ENCODE data around the gene TUBGCP2.

Gene TUBGCP2

GRCh38 chr10:133309100-133309719 is 538 bp upstream of the TUBGCP2 start:
- peaks cover 5% of the 10 kb centered on the region for H3K4me1 ChIP-seq
- peaks cover 18% of the 10 kb centered on the region for H3K36me3 ChIP-seq
- DNase-seq = peak; percentile 94

GRCh38 chr10:133307776-133308420 is 774 bp downstream of the TUBGCP2 start:
- no peaks in the 10 kb centered on the region for H3K9me3 ChIP-seq
- TF ChIP-seq CTCF (IDR thresholded peaks at IDR 0.05; ENCODE audit: low read depth, low read length) = peak; percentile 79
- no peaks in the 10 kb centered on the region; the same call in 1 of the 2 replicates for H3K27me3 ChIP-seq
- peak; percentile 78 for DNase-seq
- peaks cover 18% of the 10 kb centered on the region for H3K36me3 ChIP-seq
- peak overlapping the region; percentile 94 for H3K4me3 ChIP-seq (ENCODE audit: low read depth, low read length)
- H3K4me1 ChIP-seq = peaks cover 3% of the 10 kb centered on the region

More at GRCh38 chr10:133309100-133309719, 538 bp upstream of the TUBGCP2 start:
- Histone ChIP-seq H3K4me3 (ENCODE audit: low read depth, low read length) (peak overlapping the region; percentile 94), H3K27me3 (no peaks in the 10 kb centered on the region; the same call in 1 of the 2 replicates), H3K9me3 (no peaks in the 10 kb centered on the region)
- no peak for TF ChIP-seq CTCF (IDR thresholded peaks at IDR 0.05; ENCODE audit: low read depth, low read length)

GRCh38 chr10:133306941-133307379 is 1.7 kb downstream of the TUBGCP2 start:
- H3K36me3 ChIP-seq = peaks cover 18% of the 10 kb centered on the region
- no peak for DNase-seq
- H3K9me3 ChIP-seq = no peaks in the 10 kb centered on the region
- no peak overlapping the region for H3K4me3 ChIP-seq (ENCODE audit: low read depth, low read length)
- peaks cover 3% of the 10 kb centered on the region for H3K4me1 ChIP-seq
- H3K27me3 ChIP-seq = no peaks in the 10 kb centered on the region; the same call in 1 of the 2 replicates
- TF ChIP-seq CTCF (IDR thresholded peaks at IDR 0.05; ENCODE audit: low read depth, low read length) = no peak

- Histone ChIP-seq H3K4me3 (ENCODE audit: low read depth, low read length) (no peak overlapping the region), H3K27me3 (no peaks in the 10 kb centered on the region; the same call in 1 of the 2 replicates), H3K9me3 (no peaks in the 10 kb centered on the region), H3K4me1 (peaks cover 3% of the 10 kb centered on the region), H3K36me3 (peaks cover 18% of the 10 kb centered on the region)
- DNase-seq = no peak
- no peak for TF ChIP-seq CTCF (IDR thresholded peaks at IDR 0.05; ENCODE audit: low read depth, low read length)
Observed at GRCh38 chr10:133306097-133306476, 2.6 kb downstream of the TUBGCP2 start.

GRCh38 chr10:133303206-133303605 is 5.5 kb downstream of the TUBGCP2 start:
- DNase-seq = no peak
- H3K36me3 ChIP-seq = peaks cover 14% of the 10 kb centered on the region

More at GRCh38 chr10:133303206-133303605, 5.5 kb downstream of the TUBGCP2 start:
- H3K4me1 ChIP-seq = no peaks in the 10 kb centered on the region
- no peak overlapping the region for H3K4me3 ChIP-seq (ENCODE audit: low read depth, low read length)
- no peaks in the 10 kb centered on the region; the same call in 1 of the 2 replicates for H3K27me3 ChIP-seq
- H3K9me3 ChIP-seq = no peaks in the 10 kb centered on the region
- no peak for TF ChIP-seq CTCF (IDR thresholded peaks at IDR 0.05; ENCODE audit: low read depth, low read length)
